ENCODE measurements around the gene STN1.

The STN1 gene

DNA sequence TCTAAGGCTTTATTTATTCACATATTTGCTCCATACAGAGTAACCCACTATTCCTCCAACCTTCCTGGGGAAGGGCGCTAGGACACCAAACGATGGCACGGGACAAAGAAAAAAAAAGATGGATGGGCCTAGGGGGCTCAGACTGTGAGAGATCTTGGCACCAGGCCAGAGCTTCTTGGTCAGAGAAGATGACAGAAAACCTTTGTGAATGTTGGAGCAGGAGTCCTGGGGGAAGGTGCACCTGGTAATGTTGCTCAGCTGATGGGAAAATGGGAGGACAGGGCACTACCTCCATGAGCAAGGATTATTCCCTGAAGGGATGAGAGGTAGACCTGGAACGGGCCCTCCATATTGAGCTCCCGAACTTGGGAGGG, 61.2 kb downstream of the STN1 start:
- H3K4me3 ChIP-seq = no peak overlapping the region
- H3K27me3 ChIP-seq = no peaks in the 10 kb centered on the region
- H4K20me1 ChIP-seq = peaks cover 0 to 29% (median 23%) of the 10 kb centered on the region in 11 experiments; a peak in 19 of 22 replicates
- TF ChIP-seq Cebpa-rat (IDR thresholded peaks at IDR 0.05) = no peak
- no peaks in the 10 kb centered on the region for H3K9me3 ChIP-seq (replicated peaks in 1 of 11)
- peak overlapping the region in 2 of 11 experiments; percentile 18 to 94; a peak in 2 of 22 replicates for H3K27ac ChIP-seq
- peaks cover 0 to 13% (median 7%) of the 10 kb centered on the region in 11 experiments; a peak in 8 of 22 replicates for H3K36me3 ChIP-seq
- H3K4me1 ChIP-seq = peaks cover 54 to 83% (median 76%) of the 10 kb centered on the region in 10 experiments
- peak overlapping the region; percentile 83 to 96 (median 90); a peak in 20 of 22 replicates for H3K4me2 ChIP-seq
- H3K9ac ChIP-seq = peak overlapping the region in 2 of 11 experiments; percentile 92 to 93; a peak in 2 of 22 replicates

DNA sequence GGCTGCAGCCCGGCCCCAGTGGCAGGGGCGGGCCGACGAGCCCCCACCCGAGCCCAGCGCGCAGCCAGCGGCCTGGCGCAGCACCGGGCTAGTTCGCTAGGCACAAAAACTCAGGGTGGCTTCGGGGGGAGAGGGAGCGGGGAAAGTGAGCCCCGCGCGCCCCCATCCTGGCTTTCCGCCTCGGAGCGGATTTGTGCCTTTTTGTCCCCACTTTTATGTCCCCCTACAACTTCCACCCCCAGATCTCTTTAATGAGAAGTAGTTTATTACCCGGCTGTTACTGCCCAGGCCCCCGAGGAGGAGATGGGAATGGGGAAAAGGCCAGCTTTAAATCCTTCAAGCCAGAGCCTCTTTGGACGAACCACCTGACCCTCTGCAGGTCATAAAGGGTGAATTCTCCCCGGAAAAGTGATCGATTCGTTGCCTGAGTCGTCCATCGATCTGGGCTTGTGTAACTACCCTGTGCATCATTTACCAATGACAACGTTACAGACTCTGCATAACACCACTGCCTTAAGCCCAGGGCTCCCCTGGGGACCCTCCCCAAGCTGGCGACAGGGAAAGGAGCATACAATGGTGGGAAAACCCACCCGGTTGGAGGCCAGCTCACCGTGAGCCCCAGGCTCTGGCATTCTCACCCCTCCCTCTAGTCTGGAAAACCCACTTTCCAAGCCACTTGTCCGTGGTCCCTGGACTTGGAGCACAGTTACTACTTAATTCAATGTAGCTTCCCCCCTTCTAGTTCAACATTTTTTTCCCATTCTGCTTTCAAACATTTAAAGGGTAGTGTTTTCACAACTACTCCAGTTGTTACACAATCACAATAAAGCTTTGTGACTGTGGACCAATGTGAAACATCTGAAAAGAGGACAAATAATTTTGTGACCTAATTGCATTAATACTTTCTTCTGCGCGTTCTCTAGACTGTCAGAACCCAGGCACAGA, 61.9 kb downstream of the STN1 start:
- H3K4me1 ChIP-seq = peaks cover 61 to 89% (median 81%) of the 10 kb centered on the region in 10 experiments
- H3K36me3 ChIP-seq = peaks cover 0 to 18% (median 11%) of the 10 kb centered on the region in 11 experiments; a peak in 10 of 22 replicates
- H3K27me3 ChIP-seq = no peaks in the 10 kb centered on the region
- peak overlapping the region; percentile 70 to 94 (median 90); a peak in 21 of 22 replicates for H3K9ac ChIP-seq
- 0 out of 22 replicates have a peak, but pooled peaks of 1 of the 11 experiments have one; percentile 14 for TF ChIP-seq Cebpa-rat (IDR thresholded peaks at IDR 0.05)
- H3K4me2 ChIP-seq = peak overlapping the region; percentile 83 to 96 (median 90)
- H3K4me3 ChIP-seq = peak overlapping the region; percentile 79 to 94 (median 84)
- H3K27ac ChIP-seq = peak overlapping the region in 10 of 11 experiments; percentile 44 to 95 (median 88); a peak in 19 of 22 replicates
- no peaks in the 10 kb centered on the region for H3K9me3 ChIP-seq (replicated peaks in 1 of 11)
- peaks cover 0 to 36% (median 30%) of the 10 kb centered on the region in 11 experiments; a peak in 20 of 22 replicates for H4K20me1 ChIP-seq

DNA sequence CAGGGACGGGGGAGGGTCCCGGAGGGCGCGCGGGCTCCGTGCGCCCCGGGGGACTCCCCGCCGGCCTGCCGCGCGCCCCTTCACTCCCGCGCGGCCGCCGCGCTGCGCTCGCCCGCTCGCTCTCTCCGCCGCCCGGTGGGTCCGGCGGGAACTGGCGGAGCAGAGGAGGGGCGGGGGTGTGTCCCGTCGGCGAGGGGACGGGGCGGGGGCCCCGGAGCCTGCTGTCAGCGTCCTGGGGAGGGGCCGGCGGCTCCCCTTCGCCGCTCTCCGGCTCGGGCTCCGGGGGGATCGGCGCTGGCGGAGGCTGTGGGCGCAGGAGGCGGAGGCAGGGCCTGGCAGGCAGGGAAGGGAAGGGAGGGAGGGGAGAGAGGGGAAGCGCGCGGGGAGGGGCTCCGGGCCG, 62.6 kb downstream of the STN1 start, which contains the start of gene SH3PXD2A:
TSS of gene SH3PXD2A (minus strand) at position 153 of the 400 bp plus-strand sequence. CDS start 310 bp downstream, outside the sequence.
- H4K20me1 ChIP-seq = peaks cover 0 to 43% (median 37%) of the 10 kb centered on the region in 11 experiments; a peak in 20 of 22 replicates
- peaks cover 0 to 25% (median 18%) of the 10 kb centered on the region in 11 experiments; a peak in 10 of 22 replicates for H3K36me3 ChIP-seq
- H3K27me3 ChIP-seq = no peaks in the 10 kb centered on the region
- no peak for TF ChIP-seq Cebpa-rat (IDR thresholded peaks at IDR 0.05)
- no peaks in the 10 kb centered on the region for H3K9me3 ChIP-seq (replicated peaks in 1 of 11)
- peak within 1 kb of the TSS; percentile 79 to 94 (median 84) for H3K4me3 ChIP-seq
- peak within 1 kb of the TSS; percentile 85 to 94 (median 90) for H3K9ac ChIP-seq
- H3K27ac ChIP-seq = peak within 1 kb of the TSS; percentile 60 to 95 (median 88)
- H3K4me2 ChIP-seq = peak within 1 kb of the TSS; percentile 83 to 97 (median 93)
- H3K4me1 ChIP-seq = peaks cover 68 to 89% (median 81%) of the 10 kb centered on the region in 10 experiments

- peak in 1 of 11 experiments; percentile 36; a peak in 1 of 22 replicates for TF ChIP-seq Cebpa-rat (IDR thresholded peaks at IDR 0.05)
- Histone ChIP-seq H3K4me1 (peaks cover 74 to 89% (median 82%) of the 10 kb centered on the region in 10 experiments), H3K4me2 (peak overlapping the region; percentile 83 to 97 (median 93)), H3K4me3 (peak overlapping the region; percentile 79 to 94 (median 84)), H4K20me1 (peaks cover 0 to 49% (median 43%) of the 10 kb centered on the region in 11 experiments; a peak in 20 of 22 replicates), H3K27me3 (no peaks in the 10 kb centered on the region), H3K36me3 (peaks cover 0 to 29% (median 19%) of the 10 kb centered on the region in 11 experiments; a peak in 10 of 22 replicates), H3K9me3 (replicated peaks in 1 of 11) (no peaks in the 10 kb centered on the region), H3K27ac (peak overlapping the region; percentile 60 to 95 (median 88)), H3K9ac (peak overlapping the region; percentile 85 to 94 (median 90))
These were observed 63.1 kb downstream of the STN1 start for GRCh38 chr10:103854686-103855391.

DNA sequence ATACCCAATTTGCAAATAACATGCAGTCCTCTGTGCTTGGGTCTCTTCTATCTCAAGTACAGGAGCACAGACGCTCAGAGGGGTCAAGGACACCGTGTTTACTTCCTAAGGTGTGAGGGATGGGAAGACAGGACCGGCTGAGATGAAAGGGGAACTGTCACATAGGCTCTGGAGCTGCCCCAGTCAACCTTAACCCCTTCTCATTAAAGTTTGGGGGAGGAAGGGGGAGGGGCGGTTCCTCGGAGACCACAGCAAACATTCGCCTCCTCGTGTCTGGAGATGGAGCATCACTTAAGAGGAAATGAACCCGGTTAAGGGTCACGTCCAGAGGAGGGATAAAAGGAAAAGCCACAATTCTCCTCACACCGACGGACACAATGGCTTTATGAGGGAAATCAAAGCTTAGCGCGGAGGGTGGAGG, 63.7 kb downstream of the STN1 start:
- TF ChIP-seq Cebpa-rat (IDR thresholded peaks at IDR 0.05) = no peak
- H3K4me3 ChIP-seq = peak overlapping the region; percentile 79 to 94 (median 84)
- H3K9ac ChIP-seq = peak overlapping the region; percentile 85 to 94 (median 90)
- peaks cover 0 to 54% (median 48%) of the 10 kb centered on the region in 11 experiments; a peak in 20 of 22 replicates for H4K20me1 ChIP-seq
- no peaks in the 10 kb centered on the region for H3K9me3 ChIP-seq (replicated peaks in 1 of 11)
- H3K36me3 ChIP-seq = peaks cover 0 to 34% (median 21%) of the 10 kb centered on the region in 11 experiments; a peak in 11 of 22 replicates
- peak overlapping the region; percentile 83 to 97 (median 93) for H3K4me2 ChIP-seq
- H3K27me3 ChIP-seq = no peaks in the 10 kb centered on the region
- H3K27ac ChIP-seq = peak overlapping the region; percentile 60 to 95 (median 88)
- H3K4me1 ChIP-seq = peaks cover 79 to 89% (median 82%) of the 10 kb centered on the region in 10 experiments

- Histone ChIP-seq H3K4me1 (peaks cover 81 to 89% (median 82%) of the 10 kb centered on the region in 10 experiments), H3K4me3 (peak overlapping the region; percentile 79 to 94 (median 84)), H3K27ac (peak overlapping the region in 10 of 11 experiments; percentile 80 to 95 (median 89); a peak in 18 of 22 replicates), H3K9me3 (replicated peaks in 1 of 11) (no peaks in the 10 kb centered on the region), H4K20me1 (peaks cover 0 to 61% (median 54%) of the 10 kb centered on the region in 11 experiments; a peak in 20 of 22 replicates), H3K4me2 (peak overlapping the region; percentile 83 to 97 (median 93)), H3K36me3 (peaks cover 0 to 40% (median 23%) of the 10 kb centered on the region in 11 experiments; a peak in 11 of 22 replicates), H3K27me3 (no peaks in the 10 kb centered on the region), H3K9ac (peak overlapping the region; percentile 85 to 94 (median 90); a peak in 21 of 22 replicates)
- no peak for TF ChIP-seq Cebpa-rat (IDR thresholded peaks at IDR 0.05)
These were observed 64.3 kb downstream of the STN1 start for GRCh38 chr10:103853428-103854264.

DNA sequence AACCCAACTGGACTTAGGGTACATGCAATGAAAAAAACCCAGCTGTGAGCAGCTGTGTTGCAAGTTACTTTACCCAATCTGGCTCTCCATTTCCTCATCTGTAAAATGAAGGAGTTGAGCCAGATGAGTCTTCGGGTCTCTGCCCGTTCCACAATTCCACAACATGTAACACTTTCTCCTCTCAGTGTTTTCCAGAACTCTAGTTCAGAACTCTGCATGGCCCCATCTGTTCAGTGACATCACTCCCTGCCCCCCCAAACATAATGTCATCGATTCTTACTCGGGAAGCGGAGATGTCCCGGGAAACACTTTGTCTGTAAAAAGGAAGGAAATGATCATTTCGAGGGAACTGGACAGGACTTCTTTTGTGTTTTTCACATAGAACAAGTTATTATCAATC, 65.1 kb downstream of the STN1 start:
- H3K27ac ChIP-seq = peak overlapping the region in 9 of 11 experiments; percentile 22 to 95 (median 90); a peak in 14 of 22 replicates
- peaks cover 81 to 89% (median 83%) of the 10 kb centered on the region in 10 experiments for H3K4me1 ChIP-seq
- H3K27me3 ChIP-seq = no peaks in the 10 kb centered on the region
- H3K36me3 ChIP-seq = peaks cover 0 to 41% (median 23%) of the 10 kb centered on the region in 11 experiments; a peak in 11 of 22 replicates
- H4K20me1 ChIP-seq = peaks cover 0 to 69% (median 61%) of the 10 kb centered on the region in 11 experiments; a peak in 20 of 22 replicates
- H3K4me3 ChIP-seq = peak overlapping the region in 9 of 10 experiments; percentile 79 to 94 (median 84); a peak in 13 of 20 replicates
- H3K9ac ChIP-seq = peak overlapping the region in 9 of 11 experiments; percentile 58 to 94 (median 90); a peak in 15 of 22 replicates
- no peak for TF ChIP-seq Cebpa-rat (IDR thresholded peaks at IDR 0.05)
- peak overlapping the region; percentile 83 to 97 (median 93) for H3K4me2 ChIP-seq
- no peaks in the 10 kb centered on the region for H3K9me3 ChIP-seq (replicated peaks in 1 of 11)

Data from BLaER1 treated with 17β-estradiol and CSF1 and Interleukin-3, amounts not matched to agents 10 nM and 100 nM (cell line).